Heart left ventricle (tissue), 16 donors: ENCODE measurements around the gene GLYR1. TPM values are rescaled to one million over a fixed set of nuclear protein-coding genes. Genes with fewer than 3 reads are reported as not detected.
"Not testable (repeated sequence)": the region's sequence is repeated elsewhere in the genome, so short reads cannot be mapped to it uniquely, and the experiment has no call there.

Experiments used
- ATAC-seq, 4 donors: fragments of 200-7000 bp; cut with Tn5 transposase; one replicate each; pipeline ENCODE4 v1.9.1; 2020 to 2022; ENCODE audit warnings: moderate library complexity in 4 of 4, mild to moderate bottlenecking in 3 of 4, moderate number of reproducible peaks in 1 of 4
- DNase-seq, 5 donors: peaks; one replicate each; pipeline ENCODE4 v3.0.0-alpha.2; 2020
- H3K27ac ChIP-seq, 12 donors: fragments of 200-600 bp; sonication (generic) in 4 of 12; one replicate each; pipeline versions ENCODE4 v1.5.0 to v1.8.0; 2016 to 2022; ENCODE audit warnings: mild to moderate bottlenecking in 2 of 12
- H3K27me3 ChIP-seq, 9 donors: fragments of 200-600 bp; sonication (generic) in 2 of 9; one replicate each; pipeline versions ENCODE4 v1.5.1 to v1.8.0; 2016 to 2022; ENCODE audit warnings: mild to moderate bottlenecking in 3 of 9
- H3K36me3 ChIP-seq, 9 donors: fragments of 200-600 bp; sonication (generic) in 2 of 9; one replicate each; pipeline versions ENCODE4 v1.5.0 to v1.8.0; 2018 to 2022; ENCODE audit warnings: mild to moderate bottlenecking in 2 of 9
- H3K4me1 ChIP-seq, 12 donors: fragments of 200-600 bp; sonication (generic) in 4 of 12; one replicate each; pipeline versions ENCODE4 v1.5.0 to v1.8.0; 2016 to 2022; ENCODE audit warnings: mild to moderate bottlenecking in 3 of 12
- H3K4me3 ChIP-seq, 12 donors: fragments of 200-600 bp; sonication (generic) in 4 of 12; one replicate each; pipeline versions ENCODE4 v1.5.0 to v1.8.0; 2017 to 2022; ENCODE audit warnings: mild to moderate bottlenecking in 9 of 12, moderate library complexity in 4 of 12
- H3K9me3 ChIP-seq, 12 donors: fragments of 200-600 bp; sonication (generic) in 4 of 12; one replicate each; pipeline versions ENCODE4 v1.5.0 to v1.8.0; 2016 to 2022; ENCODE audit warnings: mild to moderate bottlenecking in 1 of 12
- POLR2A ChIP-seq, 2 donors: fragments of 450-650 bp; IDR thresholded peaks; one replicate each; pipeline ENCODE4 v1.6.1; 2017; ENCODE audit warnings: antibody characterized with exemption in 2 of 2, mild to moderate bottlenecking in 2 of 2, moderate library complexity in 2 of 2
- WGBS, 4 donors: extraction: QIAGEN DNeasy Blood & Tissue Kit in 2 of 4; methylation state at CpG; one replicate each; pipeline versions ENCODE4 v1.1.5 to v1.1.7; 2013 to 2018; 5-methylcytosine and 5-hydroxymethylcytosine counted together
- intact Hi-C, 10 donors: fragments of 100-400 bp; cut with DNase I; formaldehyde crosslinking; loops; one replicate each; pipeline versions ENCODE4 v1.11.1 to v1.14.2; 2022
- polyA plus RNA-seq, 2 donors: library from polyadenylated mRNA; stranded (reverse); fragments of 200-250 nt; gene quantifications; one replicate each; pipeline ENCODE4 v1.2.3, GENCODE V29; 2013
- total RNA-seq, 9 donors: library from RNA; depleted of rRNA in 2 of 9; stranded (reverse); fragments of >200 nt in 2 of 9; fragmentation: NEBNext Ultra II Directional in 3 of 9; extraction: Animal tissue kit (Norgen Biotek cat#: 25700) in 3 of 9; gene quantifications; one replicate each; pipeline versions ENCODE4 v1.1.0 to v1.2.4, GENCODE V29; 2016 to 2023
- TF ChIP-seq, protein P1 (sequence below), 12 donors: fragments of 200-600 bp; sonication (generic) in 4 of 12; IDR thresholded peaks; one replicate each; pipeline versions ENCODE4 v1.5.0 to v1.8.0; 2018 to 2022; ENCODE audit warnings: antibody characterized with exemption in 12 of 12, mild to moderate bottlenecking in 5 of 12
- donor health status: ischemic (EF 13 %, LVEDD 7.1; RV severe dilation, severe dysfunction).
- donor health status: healthy with polysubstance abuse.
- donor health status: DM: no; HTN: yes; CAD: no.
- donor health status: DM: no; HTN: no; CAD: no.
- donor health status: ischemic (EF 25% LVEDD 6.9; RV normal size, moderate dysfunction).
- donor health status: ischemic (EF 25% LVEDD 5.7; RV mildly dilated, moderate dysfunction).
- donor health status: healthy.
- donor health status: DM: yes; HTN: yes; CAD: no.
- donor health status: ischemic (EF 35%, LVEDD 5.7; RV mildly dilated, moderate dysfunction).
- donor health status: nonischemic (EF 11% LVEDD 7.7; RV severe dilation, severe dysfunction).
- donor health status: DM: yes; HTN: yes; CAD: no.
- donor health status: PGD.
- donor health status: ischemic (EF 29% LVEDD 5.4; RV normal size, mild dysfunction).
- donor health status: nonischemic (EF 23%, LVEDD 6.1; RV moderate dilation, normal function).

The GLYR1 gene
- total and polyA plus RNA-seq, 11 donors, result 51.3 to 96.6 (median 74.9) TPM

DNA sequence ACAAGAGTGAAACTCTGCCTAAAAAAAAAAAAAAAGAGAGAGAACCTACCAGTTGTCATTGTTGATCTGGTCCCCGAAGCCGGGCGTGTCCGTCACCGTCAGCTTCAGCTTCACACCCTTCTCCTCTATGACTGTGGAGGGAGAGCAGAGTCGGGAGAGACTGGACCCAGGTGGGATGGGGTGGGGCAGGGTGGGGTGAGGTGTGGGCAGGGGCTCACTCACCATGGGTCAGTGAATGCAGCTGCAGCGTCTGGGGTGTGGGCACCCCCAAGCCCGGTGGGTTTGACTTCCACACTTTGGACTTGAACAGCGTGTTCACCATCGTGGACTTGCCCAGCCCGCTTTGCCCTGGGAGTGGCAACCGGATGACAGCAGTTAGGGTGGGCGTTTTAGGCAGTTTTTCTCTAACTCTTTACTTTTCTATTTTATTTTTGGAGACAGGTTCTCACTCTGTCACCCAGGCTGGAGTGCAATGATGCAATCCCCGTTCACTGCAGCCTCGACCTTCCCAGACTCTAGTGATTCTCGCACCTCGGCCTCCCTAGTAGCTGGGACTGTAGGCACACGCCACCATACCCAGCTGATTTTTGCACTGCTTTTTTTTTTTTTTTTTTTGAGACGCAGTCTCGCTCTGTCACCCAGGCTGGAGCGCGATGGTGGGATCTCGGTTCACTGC is 61.2 kb downstream of the GLYR1 start:
- no peaks in the 10 kb centered on the region for H3K27me3 ChIP-seq
- intact Hi-C loops, result no loop called here

DNA sequence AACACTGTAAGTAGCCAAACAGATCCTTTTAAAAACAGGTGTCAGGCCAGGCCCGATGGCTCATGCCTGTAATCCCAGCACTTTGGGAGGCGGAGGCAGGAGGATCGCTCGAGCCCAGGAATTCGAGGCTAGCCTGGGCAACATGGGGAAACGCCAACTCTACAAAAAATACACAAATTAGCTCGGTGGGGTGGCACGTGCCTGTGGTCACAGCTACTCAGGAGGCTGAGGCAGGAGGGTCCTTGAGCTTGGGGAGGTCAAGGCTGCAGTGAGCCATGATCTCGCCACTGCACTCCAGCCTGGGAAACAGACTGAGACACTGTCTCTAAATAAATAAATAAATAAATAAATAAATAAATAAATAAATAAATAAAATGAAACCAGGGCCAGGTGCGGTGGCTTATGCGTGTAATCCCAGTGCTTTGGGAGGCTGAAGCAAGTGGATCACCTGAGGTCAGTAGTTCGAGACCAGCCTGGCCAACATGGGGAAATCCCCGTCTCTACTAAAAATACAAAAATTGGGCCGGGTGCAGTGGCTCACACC is 62.6 kb downstream of the GLYR1 start:
- H3K36me3 ChIP-seq, DNase-seq, H3K9me3 ChIP-seq, H3K27ac ChIP-seq, ATAC-seq, H3K4me1 ChIP-seq, H3K4me3 ChIP-seq, H3K27me3 ChIP-seq, intact Hi-C loops: not testable (repeated sequence)
- WGBS, 4 donors, result 91 to 92% (median 92%) methylated on average over 13 to 14 of the region's 14 CpGs

More for the DNA sequence above, 61.2 kb downstream of the GLYR1 start:
- no peak for ATAC-seq
- DNase-seq, result no peak
- no peaks in the 10 kb centered on the region for H3K4me1 ChIP-seq
- no peak for TF ChIP-seq POLR2A (IDR thresholded peaks at IDR 0.05)
- TF ChIP-seq, protein P1, sequence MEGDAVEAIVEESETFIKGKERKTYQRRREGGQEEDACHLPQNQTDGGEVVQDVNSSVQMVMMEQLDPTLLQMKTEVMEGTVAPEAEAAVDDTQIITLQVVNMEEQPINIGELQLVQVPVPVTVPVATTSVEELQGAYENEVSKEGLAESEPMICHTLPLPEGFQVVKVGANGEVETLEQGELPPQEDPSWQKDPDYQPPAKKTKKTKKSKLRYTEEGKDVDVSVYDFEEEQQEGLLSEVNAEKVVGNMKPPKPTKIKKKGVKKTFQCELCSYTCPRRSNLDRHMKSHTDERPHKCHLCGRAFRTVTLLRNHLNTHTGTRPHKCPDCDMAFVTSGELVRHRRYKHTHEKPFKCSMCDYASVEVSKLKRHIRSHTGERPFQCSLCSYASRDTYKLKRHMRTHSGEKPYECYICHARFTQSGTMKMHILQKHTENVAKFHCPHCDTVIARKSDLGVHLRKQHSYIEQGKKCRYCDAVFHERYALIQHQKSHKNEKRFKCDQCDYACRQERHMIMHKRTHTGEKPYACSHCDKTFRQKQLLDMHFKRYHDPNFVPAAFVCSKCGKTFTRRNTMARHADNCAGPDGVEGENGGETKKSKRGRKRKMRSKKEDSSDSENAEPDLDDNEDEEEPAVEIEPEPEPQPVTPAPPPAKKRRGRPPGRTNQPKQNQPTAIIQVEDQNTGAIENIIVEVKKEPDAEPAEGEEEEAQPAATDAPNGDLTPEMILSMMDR (IDR thresholded peaks at IDR 0.05), result no peak
- H3K36me3 ChIP-seq, result no peaks in the 10 kb centered on the region
- no peaks in the 10 kb centered on the region for H3K9me3 ChIP-seq
- no peak overlapping the region for H3K4me3 ChIP-seq
- H3K27ac ChIP-seq, result no peak overlapping the region
- 87 to 94% (median 91%) methylated on average over 23 of the region's 23 CpGs for WGBS, 4 donors

DNA sequence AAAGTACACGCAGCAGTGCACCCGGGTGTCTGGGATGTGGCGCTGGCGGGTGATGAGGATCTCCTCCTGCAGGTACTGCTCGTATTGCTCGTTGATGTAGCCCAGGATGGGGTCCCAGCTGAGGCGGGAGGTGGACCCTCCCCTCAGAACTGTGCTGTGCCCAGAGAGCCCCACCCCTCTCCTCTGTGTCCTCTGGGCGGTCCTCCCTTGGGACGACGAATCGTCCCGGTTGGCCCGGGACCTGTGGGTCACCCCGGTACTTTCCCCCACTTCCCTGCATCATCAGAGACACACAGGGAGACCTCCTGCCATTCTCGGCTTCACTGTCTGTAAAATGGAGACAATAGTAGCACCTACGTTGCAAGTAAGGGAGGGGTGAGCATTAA is 63.1 kb downstream of the GLYR1 start:
- DNase-seq (no peak), ATAC-seq (no peak)
- Histone ChIP-seq H3K27me3 (no peaks in the 10 kb centered on the region), H3K4me1 (no peaks in the 10 kb centered on the region), H3K27ac (no peak overlapping the region), H3K4me3 (no peak overlapping the region), H3K36me3 (no peaks in the 10 kb centered on the region), H3K9me3 (no peaks in the 10 kb centered on the region)
- TF ChIP-seq, protein P1 (IDR thresholded peaks at IDR 0.05), result no peak
- TF ChIP-seq POLR2A (IDR thresholded peaks at IDR 0.05), result no peak
- intact Hi-C loops, result no loop called here
- WGBS, 4 donors, result 66 to 79% (median 75%) methylated on average over 11 to 16 of the region's 16 CpGs

DNA sequence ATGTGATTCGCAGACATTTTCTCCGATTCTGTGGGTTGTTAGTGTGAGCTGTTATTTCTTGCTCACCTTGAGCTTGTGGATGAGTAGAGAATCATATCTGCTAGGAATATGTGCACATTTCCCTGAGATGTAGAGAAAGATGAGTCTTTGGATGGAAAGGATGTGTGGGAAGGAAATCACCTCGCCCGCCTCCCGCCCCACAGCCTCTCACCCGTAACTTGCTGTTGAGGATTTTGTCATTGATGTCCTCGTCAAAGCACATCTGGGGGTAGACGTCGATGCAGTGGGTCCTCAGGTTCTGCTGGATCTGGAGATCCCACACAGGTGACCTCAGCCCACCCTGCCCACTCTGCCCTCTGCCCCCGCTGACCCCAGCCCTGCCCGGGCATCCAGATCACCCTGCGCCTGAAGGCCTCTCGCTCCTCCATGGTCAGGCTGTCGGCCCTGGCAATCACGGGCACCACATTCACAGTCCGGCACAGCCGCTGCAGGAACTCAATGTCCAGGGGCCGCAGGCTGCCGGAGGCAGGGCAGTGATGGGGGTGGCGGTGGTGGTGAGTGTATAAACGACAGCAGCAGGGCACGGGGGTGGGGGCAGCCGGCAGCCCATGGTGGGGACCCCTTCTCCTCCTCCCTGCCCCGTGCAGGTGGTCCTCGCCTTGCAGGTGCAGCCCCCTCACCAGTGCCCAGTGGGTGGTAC is 63.7 kb downstream of the GLYR1 start:
- WGBS, 4 donors, result 76 to 89% (median 87%) methylated on average over 20 to 25 of the region's 25 CpGs
- DNase-seq (no peak), ATAC-seq (no peak)
- no peak for TF ChIP-seq POLR2A (IDR thresholded peaks at IDR 0.05)
- TF ChIP-seq, protein P1 (IDR thresholded peaks at IDR 0.05), result no peak
- Histone ChIP-seq H3K9me3 (no peaks in the 10 kb centered on the region), H3K27me3 (no peaks in the 10 kb centered on the region), H3K36me3 (no peaks in the 10 kb centered on the region), H3K4me1 (no peaks in the 10 kb centered on the region), H3K27ac (no peak overlapping the region), H3K4me3 (no peak overlapping the region)
- intact Hi-C loops, result no loop called here
